Activated T-cell treated with anti-CD3 and anti-CD28 coated beads, Interleukin-2, amount 50 U/mL, for 1 hour (primary cell): ENCODE data around the gene NOTCH2.

Experiments used
- DNase-seq: peaks from one replicate; pipeline ENCODE4 v3.0.0-alpha.2; 2020

The NOTCH2 gene

GRCh38 chr1:119940697-119941096 is 128.8 kb downstream of the NOTCH2 start:
- no peak for DNase-seq

GRCh38 chr1:119937198-119937597 is 132.3 kb downstream of the NOTCH2 start:
- no peak for DNase-seq

- no peak for DNase-seq
Observed at GRCh38 chr1:119935915-119936314, 133.5 kb downstream of the NOTCH2 start.

GRCh38 chr1:119935373-119935772 is 134.1 kb downstream of the NOTCH2 start:
- DNase-seq: no peak

- no peak for DNase-seq
Observed at GRCh38 chr1:119933397-119933796, 136.1 kb downstream of the NOTCH2 start.

- no peak for DNase-seq
Observed at GRCh38 chr1:119929643-119930315, 139.7 kb downstream of the NOTCH2 start.

GRCh38 chr1:119926553-119926952 is 142.9 kb downstream of the NOTCH2 start:
- no peak for DNase-seq

GRCh38 chr1:119924948-119925898 is 144.2 kb downstream of the NOTCH2 start:
- no peak for DNase-seq

- DNase-seq: no peak
Observed at GRCh38 chr1:119920104-119920968, 149.1 kb downstream of the NOTCH2 start.

- DNase-seq: no peak
Observed at GRCh38 chr1:119919241-119919640, 150.2 kb downstream of the NOTCH2 start.

GRCh38 chr1:119918301-119918700 is 151.2 kb downstream of the NOTCH2 start:
- DNase-seq: no peak

- DNase-seq: no peak
Observed at GRCh38 chr1:119917304-119918055, 152.0 kb downstream of the NOTCH2 start.

- no peak for DNase-seq
Observed at GRCh38 chr1:119915517-119915916, 153.9 kb downstream of the NOTCH2 start.

GRCh38 chr1:119914071-119914470 is 155.4 kb downstream of the NOTCH2 start:
- DNase-seq: no peak

GRCh38 chr1:119912963-119913362 is 156.5 kb downstream of the NOTCH2 start:
- no peak for DNase-seq

- no peak for DNase-seq
Observed at GRCh38 chr1:119911775-119912174, 157.7 kb downstream of the NOTCH2 start.

- no peak for DNase-seq
Observed at GRCh38 chr1:119910618-119911017, 158.8 kb downstream of the NOTCH2 start.

GRCh38 chr1:119909890-119910596 is 159.4 kb downstream of the NOTCH2 start:
- DNase-seq: no peak

- DNase-seq: no peak
Observed at GRCh38 chr1:119908661-119909060, 160.8 kb downstream of the NOTCH2 start.

- DNase-seq: no peak
Observed at GRCh38 chr1:119906927-119907652, 162.4 kb downstream of the NOTCH2 start.

GRCh38 chr1:119903443-119903835 is 166.0 kb downstream of the NOTCH2 start:
- no peak for DNase-seq
